GM18868 (cell line): ENCODE data around the gene STK32C.

Experiments used
- ATAC-seq: cut with Tn5 transposase; IDR thresholded peaks from one replicate; pipeline ENCODE4 v1.9.1; 2021; ENCODE audit warnings: mild to moderate bottlenecking, moderate library complexity; ENCODE audit not compliant: unreplicated experiment

STK32C gene

GRCh38 chr10:132289439-132289838, 18.3 kb downstream of the STK32C start:
- no peak for ATAC-seq

- no peak for ATAC-seq
Observed at GRCh38 chr10:132283604-132284382, 24.0 kb downstream of the STK32C start.

- ATAC-seq, result no peak
Observed at GRCh38 chr10:132282667-132283603, 24.8 kb downstream of the STK32C start.

- ATAC-seq, result no peak
Observed at GRCh38 chr10:132281915-132282666, 25.7 kb downstream of the STK32C start.

GRCh38 chr10:132280646-132281074, 27.1 kb downstream of the STK32C start:
- ATAC-seq, result no peak

- ATAC-seq, result no peak
Observed at GRCh38 chr10:132279873-132280645, 27.7 kb downstream of the STK32C start.

GRCh38 chr10:132277311-132277741, 30.4 kb downstream of the STK32C start:
- no peak for ATAC-seq

- ATAC-seq, result no peak
Observed at GRCh38 chr10:132276706-132277105, 31.0 kb downstream of the STK32C start.

GRCh38 chr10:132276179-132276675, 31.5 kb downstream of the STK32C start:
- no peak for ATAC-seq

GRCh38 chr10:132275426-132276178, 32.1 kb downstream of the STK32C start:
- no peak for ATAC-seq

- no peak for ATAC-seq
Observed at GRCh38 chr10:132274986-132275385, 32.8 kb downstream of the STK32C start.

- ATAC-seq, result no peak
Observed at GRCh38 chr10:132274581-132274980, 33.2 kb downstream of the STK32C start.

- ATAC-seq, result no peak
Observed at GRCh38 chr10:132273966-132274365, 33.8 kb downstream of the STK32C start.

- no peak for ATAC-seq
Observed at GRCh38 chr10:132273304-132273944, 34.3 kb downstream of the STK32C start.

GRCh38 chr10:132272231-132272971, 35.3 kb downstream of the STK32C start:
- ATAC-seq, result no peak

- ATAC-seq, result no peak
Observed at GRCh38 chr10:132271458-132272230, 36.1 kb downstream of the STK32C start.

GRCh38 chr10:132270721-132271457, 36.9 kb downstream of the STK32C start:
- no peak for ATAC-seq
